ENCODE data around the gene SRRM2. TPM values are rescaled to one million over a fixed set of nuclear protein-coding genes. Genes with fewer than 3 reads are reported as not detected.
A peak's percentile ranks its signal among the peaks of the same experiment; 100 is the strongest.
"Not testable (repeated sequence)": the region's sequence is repeated elsewhere in the genome, so short reads cannot be mapped to it uniquely, and the experiment has no call there.

SRRM2 gene
- total RNA-seq, 1 donor from 2014 or later = 251 TPM

DNA sequence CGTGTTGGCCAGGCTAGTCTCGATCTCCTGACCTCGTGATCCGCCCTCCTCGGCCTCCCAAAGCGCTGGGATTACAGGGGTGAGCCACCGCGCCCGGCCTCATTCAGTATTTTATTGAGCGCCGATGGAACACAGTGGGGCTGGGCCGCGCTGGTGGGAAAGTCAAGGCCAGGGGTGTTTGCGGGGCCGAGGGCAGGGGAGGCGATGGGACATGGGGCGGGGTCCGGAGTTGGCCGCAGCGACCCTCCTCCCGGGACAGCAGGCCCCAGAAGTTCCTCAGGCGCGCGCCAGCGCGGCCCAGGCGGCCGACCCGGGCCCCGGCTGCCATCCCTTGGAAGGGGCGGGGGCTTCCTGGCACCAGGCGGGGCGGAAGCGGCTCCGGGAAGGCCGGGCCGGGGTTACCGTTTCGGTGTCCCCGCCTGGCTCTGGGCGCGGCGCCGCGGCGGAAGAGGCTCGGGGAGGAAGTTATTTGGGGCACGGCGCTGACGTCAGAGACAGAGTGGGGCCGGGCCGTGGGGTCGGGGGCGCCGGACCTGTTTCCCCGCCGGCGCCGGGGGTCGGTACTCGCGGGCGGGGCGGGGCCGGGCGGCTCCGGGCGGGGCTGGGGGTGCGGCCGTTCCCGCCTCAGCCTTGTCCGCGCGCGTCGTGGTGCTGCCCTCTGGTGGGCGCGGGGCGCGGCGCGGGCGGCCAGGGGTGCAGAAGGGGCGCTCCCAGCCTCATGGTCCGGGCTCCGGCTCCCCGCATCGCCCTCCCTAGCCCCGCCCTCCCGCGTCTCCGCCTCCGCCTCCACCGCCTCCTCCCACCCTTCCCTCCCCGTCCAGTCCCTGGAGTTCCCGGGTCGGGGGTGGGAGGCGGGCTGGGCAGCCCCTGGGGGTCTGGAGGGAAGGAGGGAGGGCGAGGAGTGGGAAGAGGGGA, 31.5 kb upstream of the SRRM2 start:
- no peaks in the 10 kb centered on the region for H3K9me3 ChIP-seq (replicated peaks)
- H3K36me3 ChIP-seq = no peaks in the 10 kb centered on the region
- TF ChIP-seq CTCF (IDR thresholded peaks at IDR 0.05; ENCODE audit: borderline replicate concordance) = peak; percentile 89
- peaks cover 15% of the 10 kb centered on the region for H3K27me3 ChIP-seq (ENCODE audit: low read depth)
- peak; percentile 79 for DNase-seq
- intact Hi-C loops (cut with micrococcal nuclease) = no loop called here
- peak overlapping the region; percentile 85 for H3K27ac ChIP-seq (replicated peaks)
- H3K4me3 ChIP-seq = peak overlapping the region; percentile 74
- peaks cover 29% of the 10 kb centered on the region for H3K4me1 ChIP-seq

GRCh38 chr16:2721634-2722173, 30.7 kb upstream of the SRRM2 start:
- H3K27me3 ChIP-seq (ENCODE audit: low read depth) = peaks cover 15% of the 10 kb centered on the region
- H3K36me3 ChIP-seq; H3K9me3 ChIP-seq (replicated peaks); DNase-seq; intact Hi-C loops (cut with micrococcal nuclease): not testable (repeated sequence)
- H3K4me1 ChIP-seq = peaks cover 29% of the 10 kb centered on the region
- peak overlapping the region; percentile 74 for H3K4me3 ChIP-seq
- peak overlapping the region; percentile 85 for H3K27ac ChIP-seq (replicated peaks)

GRCh38 chr16:2724088-2724676, 28.3 kb upstream of the SRRM2 start:
- Histone ChIP-seq H3K4me1 (peaks cover 23% of the 10 kb centered on the region), H3K4me3 (no peak overlapping the region), H3K27ac (replicated peaks) (no peak overlapping the region), H3K27me3 (ENCODE audit: low read depth) (peaks cover 15% of the 10 kb centered on the region), H3K9me3 (replicated peaks) (no peaks in the 10 kb centered on the region), H3K36me3 (no peaks in the 10 kb centered on the region)
- intact Hi-C loops (cut with micrococcal nuclease) = no loop called here
- no peak for DNase-seq
- TF ChIP-seq CTCF (IDR thresholded peaks at IDR 0.05; ENCODE audit: borderline replicate concordance) = no peak

DNA sequence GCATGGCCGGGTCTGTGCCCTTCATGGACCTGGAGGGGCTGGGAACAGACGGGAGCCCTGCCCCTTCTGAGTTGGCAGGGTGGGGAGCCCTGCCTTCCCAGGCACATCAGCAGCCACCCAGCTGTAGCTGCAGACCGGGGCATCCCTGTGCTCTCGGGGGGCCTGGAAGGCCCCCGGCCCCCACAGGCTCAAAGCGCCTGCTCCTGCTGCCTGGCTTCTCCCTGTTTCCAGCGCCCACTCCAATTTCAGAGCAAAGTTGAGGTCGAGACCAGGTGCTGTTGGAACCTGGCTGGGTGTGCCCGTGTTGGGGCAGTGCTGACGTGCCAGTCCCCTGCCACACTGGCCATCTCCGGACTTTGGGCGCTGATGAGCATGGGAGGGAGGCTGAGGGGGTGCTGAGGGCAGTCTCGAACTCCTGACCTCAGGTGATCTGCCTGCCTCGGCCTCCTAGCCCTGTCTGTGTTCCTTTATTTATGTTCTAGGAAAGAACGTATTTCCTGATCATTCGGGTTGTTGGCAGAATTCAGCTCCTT, 27.6 kb upstream of the SRRM2 start:
- Histone ChIP-seq H3K36me3 (no peaks in the 10 kb centered on the region), H3K9me3 (replicated peaks) (no peaks in the 10 kb centered on the region), H3K4me1 (peaks cover 16% of the 10 kb centered on the region), H3K27me3 (ENCODE audit: low read depth) (peaks cover 15% of the 10 kb centered on the region), H3K27ac (replicated peaks) (no peak overlapping the region), H3K4me3 (no peak overlapping the region)
- intact Hi-C loops (cut with micrococcal nuclease) = no loop called here
- no peak for TF ChIP-seq CTCF (IDR thresholded peaks at IDR 0.05; ENCODE audit: borderline replicate concordance)
- DNase-seq = no peak

DNA sequence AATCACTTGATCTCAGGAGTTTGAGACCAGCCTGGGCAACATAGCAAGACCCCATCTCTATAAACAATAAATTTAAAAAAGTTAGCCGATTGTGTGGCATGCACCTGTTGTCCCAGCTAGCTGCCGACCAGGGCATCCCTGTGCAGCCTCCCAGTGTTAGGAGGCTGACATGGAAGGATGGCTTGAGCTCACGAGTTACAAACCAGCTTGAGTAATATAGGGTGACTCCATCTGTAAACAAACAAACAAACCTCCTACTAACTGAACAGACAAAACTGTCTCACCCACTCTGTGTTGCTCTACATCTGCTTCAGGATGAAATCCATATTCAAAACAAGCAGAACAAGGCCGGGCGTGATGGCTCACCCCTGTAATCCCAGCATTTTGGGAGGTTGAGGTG, 25.5 kb upstream of the SRRM2 start:
- intact Hi-C loops (cut with micrococcal nuclease) = no loop called here
- H3K27me3 ChIP-seq (ENCODE audit: low read depth) = peaks cover 15% of the 10 kb centered on the region
- no peak for TF ChIP-seq CTCF (IDR thresholded peaks at IDR 0.05; ENCODE audit: borderline replicate concordance)

More for the DNA sequence above, 25.5 kb upstream of the SRRM2 start:
- no peaks in the 10 kb centered on the region for H3K4me1 ChIP-seq
- H3K4me3 ChIP-seq = no peak overlapping the region
- H3K27ac ChIP-seq (replicated peaks) = no peak overlapping the region
- H3K36me3 ChIP-seq = no peaks in the 10 kb centered on the region
- no peaks in the 10 kb centered on the region for H3K9me3 ChIP-seq (replicated peaks)
- no peak for DNase-seq
